Cardiac fibroblast (primary cell): ENCODE results near the gene SCN8A.
A peak's percentile ranks its signal among the peaks of the same experiment; 100 is the strongest.

Source experiments
- DNase-seq, 2 donors: peaks; one replicate each; pipeline versions ENCODE4 v3.0.0 to v3.0.0-alpha.2; 2010; ENCODE audit warnings: low read depth in 2 of 2
- H3K4me3 ChIP-seq, 2 donors: replicated peaks in 1 of 2; 1 replicate in 1 of 2; 2 replicates in 1 of 2; pipeline ENCODE4 v1.5.1; 2011; ENCODE audit warnings: low read depth in 2 of 2, low read length in 2 of 2, mild to moderate bottlenecking in 2 of 2, moderate library complexity in 1 of 2
- CTCF ChIP-seq: IDR thresholded peaks from one replicate; pipeline ENCODE4 v1.5.1; 2011; ENCODE audit warnings: low read depth, mild to moderate bottlenecking, low read length, inconsistent platforms

The SCN8A gene

GRCh38 chr12:51752234-51752889 lies 161.3 kb downstream of the SCN8A start:
- no peak overlapping the region for H3K4me3 ChIP-seq
- DNase-seq, result peak; percentile 81 to 83
- no peak for TF ChIP-seq CTCF

- H3K4me3 ChIP-seq, result no peak overlapping the region
- no peak for DNase-seq
- TF ChIP-seq CTCF, result no peak
Measured at GRCh38 chr12:51753980-51754675, 163.1 kb downstream of the SCN8A start.

DNA sequence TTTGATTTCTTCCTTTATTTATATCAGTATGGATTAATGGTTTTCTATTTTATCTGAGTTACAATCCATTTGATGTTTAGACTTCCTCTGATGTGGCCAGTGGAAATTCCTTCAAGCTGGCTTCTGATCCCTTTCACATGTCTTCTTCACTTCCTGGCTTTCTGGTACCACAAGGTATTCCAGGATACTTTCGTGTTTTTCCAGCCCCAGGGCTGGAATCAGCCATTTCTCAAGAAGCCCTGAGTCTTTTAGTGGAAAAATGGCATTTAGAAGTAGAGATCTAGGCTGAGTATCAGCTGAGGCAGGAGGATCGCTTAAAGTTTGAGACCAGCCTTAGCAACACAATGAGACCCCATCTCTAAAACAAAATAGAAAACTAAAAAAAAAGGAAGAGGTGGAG lies 164.2 kb downstream of the SCN8A start:
- TF ChIP-seq CTCF, result no peak

GRCh38 chr12:51759175-51759574 lies 168.1 kb downstream of the SCN8A start:
- no peak for TF ChIP-seq CTCF
- no peak overlapping the region for H3K4me3 ChIP-seq
- DNase-seq, result peak in 1 of 2 donors; percentile 65

More for the DNA sequence above, 164.2 kb downstream of the SCN8A start:
- no peak overlapping the region for H3K4me3 ChIP-seq
- DNase-seq, result no peak

DNA sequence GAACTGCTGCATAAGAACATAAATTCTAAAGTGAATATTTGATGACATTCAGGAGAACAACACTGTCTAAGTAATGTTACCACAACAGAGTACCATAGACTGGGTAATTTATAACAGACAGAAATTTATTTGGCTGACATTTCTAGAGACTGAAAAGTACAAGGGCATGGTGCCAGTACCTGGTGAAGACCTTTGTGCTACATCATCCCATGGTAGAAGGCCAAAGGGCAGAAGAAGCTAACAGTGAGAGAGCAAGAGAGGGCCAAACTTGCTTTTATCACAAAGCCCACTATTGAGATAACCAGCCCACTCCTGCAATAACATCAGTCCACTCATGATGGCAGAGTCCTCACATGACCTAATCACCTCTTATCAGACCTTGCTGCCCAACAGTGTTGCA lies 168.7 kb downstream of the SCN8A start:
- no peak overlapping the region for H3K4me3 ChIP-seq
- TF ChIP-seq CTCF, result no peak
- DNase-seq, result no peak

DNA sequence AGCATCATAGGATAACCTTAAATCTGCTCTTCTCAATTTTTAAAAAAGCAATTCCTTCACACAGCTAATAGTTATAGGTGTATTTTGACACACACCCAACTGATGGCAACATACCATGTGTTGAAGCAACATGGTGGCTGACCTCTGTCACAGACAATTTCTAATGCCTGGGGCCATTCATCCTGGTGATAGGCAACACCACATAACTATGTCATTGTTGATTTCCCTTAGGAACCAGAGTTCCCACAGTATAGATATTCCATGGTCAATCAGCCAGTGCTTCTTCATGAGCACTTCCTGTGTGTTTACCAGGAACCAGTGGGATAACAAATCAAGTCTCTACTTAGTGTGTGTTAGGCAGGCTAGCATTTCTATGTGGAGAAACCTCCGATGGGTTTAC lies 169.2 kb downstream of the SCN8A start:
- no peak for DNase-seq
- H3K4me3 ChIP-seq, result no peak overlapping the region
- TF ChIP-seq CTCF, result no peak

- TF ChIP-seq CTCF, result no peak
- H3K4me3 ChIP-seq, result no peak overlapping the region
- DNase-seq, result no peak
Measured at GRCh38 chr12:51763743-51764142, 172.7 kb downstream of the SCN8A start.
